ENCODE data around the gene SNAPIN. TPM values are rescaled to one million over a fixed set of nuclear protein-coding genes. Genes with fewer than 3 reads are reported as not detected.

The SNAPIN gene
- total and polyA plus RNA-seq, 9 of the 15 experiments (the other 6 are each of a cell fraction or from before 2014, with no cell fraction given), result 11.2 to 43.9 (median 32.3) TPM

GRCh38 chr1:153612755-153613331 lies 45.7 kb upstream of the SNAPIN start, which contains the start of gene S100A16:
TSS of gene S100A16 (minus strand) at chr1:153613137. CDS start at chr1:153608151, 4,986 bp downstream.
- ATAC-seq, result peak; percentile 8; the same call in 2 of the 3 replicates
- H3K27ac ChIP-seq (ENCODE audit: extremely low read depth, low read depth, low read length), result no peak within 1 kb of the TSS
- POLR2A ChIA-PET, result interaction anchor here (0.6 to 2.0 kb wide), 6 partner anchors 14 to 749 kb away, joined by 3 to 17 read pairs (median 3); partner anchors contain the start of genes CHTOP and S100A13
- H3K36me3 ChIP-seq (ENCODE audit: control insufficient read depth, insufficient read depth, low read length), result no peaks in the 10 kb centered on the region
- H3K27me3 ChIP-seq (ENCODE audit: control insufficient read depth in 2 of 2, insufficient read depth in 2 of 2, low read length in 2 of 2), result no peaks in the 10 kb centered on the region
- no TSS peak for BruUV-seq (replicated peaks)
- peak in 2 of 4 experiments; percentile 48 to 49 for DNase-seq (ENCODE audit: extremely low read depth in 1 of 4, low spot score in 3 of 4)
- H3K9me1 ChIP-seq (ENCODE audit: control insufficient read depth, insufficient read depth, low read length), result peaks cover 6% of the 10 kb centered on the region
- no peak for FAIRE-seq
- no peak within 1 kb of the TSS for H2AFZ ChIP-seq (ENCODE audit: low read depth, low read length)
- H3K9me3 ChIP-seq (replicated peaks; ENCODE audit: control insufficient read depth, insufficient read depth, low read depth, low read length), result no peaks in the 10 kb centered on the region
- no peaks in the 10 kb centered on the region for H3K79me2 ChIP-seq (ENCODE audit: control insufficient read depth, insufficient read depth, low read length)
- no peak within 1 kb of the TSS for H3K4me2 ChIP-seq (ENCODE audit: insufficient read depth, low read length)
- H3K9ac ChIP-seq (ENCODE audit: insufficient read depth in 1 of 2, low read depth in 2 of 2, low read length in 2 of 2), result peak within 1 kb of the TSS in 1 of 2 experiments; percentile 59; a peak in 2 of 4 replicates
- in situ Hi-C loops (cut with MboI) (no loop called here), intact Hi-C loops (cut with micrococcal nuclease) (no loop called here)
- H4K20me1 ChIP-seq (replicated peaks; ENCODE audit: control insufficient read depth, insufficient read depth, low read length), result no peaks in the 10 kb centered on the region
- WGBS (ENCODE audit: insufficient coverage, low coverage, missing lambda C conversion rate), result 24% methylated on average over 6 of the region's 9 CpGs
- CTCF ChIA-PET (ENCODE audit: low intra/inter-chr PET ratio), result no interaction called here
- H3K4me3 ChIP-seq, result no peak within 1 kb of the TSS
- peaks cover 39 to 62% of the 10 kb centered on the region in 2 experiments for H3K4me1 ChIP-seq (replicated peaks in 1 of 2; ENCODE audit: control insufficient read depth in 2 of 2, insufficient read depth in 2 of 2, low read length in 2 of 2)
- no peak for TF ChIP-seq NFIX (CRISPR knock-in tag; IDR thresholded peaks at IDR 0.05; ENCODE audit: low read depth)
- peak; percentile 23; the same call in 1 of the 2 replicates for TF ChIP-seq PHF8 (IDR thresholded peaks at IDR 0.05; ENCODE audit: borderline replicate concordance, low read length)
- TF ChIP-seq ZNF584 (CRISPR knock-in tag; IDR thresholded peaks at IDR 0.05; ENCODE audit: low read depth), result no peak
- TF ChIP-seq BRD9 (IDR thresholded peaks at IDR 0.05; ENCODE audit: low read depth, partially characterized antibody), result no peak
- no peak for TF ChIP-seq ATF6 (CRISPR knock-in tag; IDR thresholded peaks at IDR 0.05)
- no peak for TF ChIP-seq THRAP3 (IDR thresholded peaks at IDR 0.05; ENCODE audit: borderline replicate concordance)
- no peak for TF ChIP-seq RBM25 (IDR thresholded peaks at IDR 0.05; ENCODE audit: low read depth, low read length, severe bottlenecking)
- no peak for TF ChIP-seq KLF13 (tag; IDR thresholded peaks at IDR 0.05; ENCODE audit: borderline replicate concordance, low read depth)
- TF ChIP-seq, protein P1, sequence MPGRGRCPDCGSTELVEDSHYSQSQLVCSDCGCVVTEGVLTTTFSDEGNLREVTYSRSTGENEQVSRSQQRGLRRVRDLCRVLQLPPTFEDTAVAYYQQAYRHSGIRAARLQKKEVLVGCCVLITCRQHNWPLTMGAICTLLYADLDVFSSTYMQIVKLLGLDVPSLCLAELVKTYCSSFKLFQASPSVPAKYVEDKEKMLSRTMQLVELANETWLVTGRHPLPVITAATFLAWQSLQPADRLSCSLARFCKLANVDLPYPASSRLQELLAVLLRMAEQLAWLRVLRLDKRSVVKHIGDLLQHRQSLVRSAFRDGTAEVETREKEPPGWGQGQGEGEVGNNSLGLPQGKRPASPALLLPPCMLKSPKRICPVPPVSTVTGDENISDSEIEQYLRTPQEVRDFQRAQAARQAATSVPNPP (IDR thresholded peaks at IDR 0.05; ENCODE audit: borderline replicate concordance, insufficient read depth, insufficient read length), result no peak
- TF ChIP-seq, protein P2, sequence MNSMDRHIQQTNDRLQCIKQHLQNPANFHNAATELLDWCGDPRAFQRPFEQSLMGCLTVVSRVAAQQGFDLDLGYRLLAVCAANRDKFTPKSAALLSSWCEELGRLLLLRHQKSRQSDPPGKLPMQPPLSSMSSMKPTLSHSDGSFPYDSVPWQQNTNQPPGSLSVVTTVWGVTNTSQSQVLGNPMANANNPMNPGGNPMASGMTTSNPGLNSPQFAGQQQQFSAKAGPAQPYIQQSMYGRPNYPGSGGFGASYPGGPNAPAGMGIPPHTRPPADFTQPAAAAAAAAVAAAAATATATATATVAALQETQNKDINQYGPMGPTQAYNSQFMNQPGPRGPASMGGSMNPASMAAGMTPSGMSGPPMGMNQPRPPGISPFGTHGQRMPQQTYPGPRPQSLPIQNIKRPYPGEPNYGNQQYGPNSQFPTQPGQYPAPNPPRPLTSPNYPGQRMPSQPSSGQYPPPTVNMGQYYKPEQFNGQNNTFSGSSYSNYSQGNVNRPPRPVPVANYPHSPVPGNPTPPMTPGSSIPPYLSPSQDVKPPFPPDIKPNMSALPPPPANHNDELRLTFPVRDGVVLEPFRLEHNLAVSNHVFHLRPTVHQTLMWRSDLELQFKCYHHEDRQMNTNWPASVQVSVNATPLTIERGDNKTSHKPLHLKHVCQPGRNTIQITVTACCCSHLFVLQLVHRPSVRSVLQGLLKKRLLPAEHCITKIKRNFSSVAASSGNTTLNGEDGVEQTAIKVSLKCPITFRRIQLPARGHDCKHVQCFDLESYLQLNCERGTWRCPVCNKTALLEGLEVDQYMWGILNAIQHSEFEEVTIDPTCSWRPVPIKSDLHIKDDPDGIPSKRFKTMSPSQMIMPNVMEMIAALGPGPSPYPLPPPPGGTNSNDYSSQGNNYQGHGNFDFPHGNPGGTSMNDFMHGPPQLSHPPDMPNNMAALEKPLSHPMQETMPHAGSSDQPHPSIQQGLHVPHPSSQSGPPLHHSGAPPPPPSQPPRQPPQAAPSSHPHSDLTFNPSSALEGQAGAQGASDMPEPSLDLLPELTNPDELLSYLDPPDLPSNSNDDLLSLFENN (IDR thresholded peaks at IDR 0.05; ENCODE audit: low read depth in 2 of 2, low read length in 2 of 2), result no peak
- TF ChIP-seq, protein P3, sequence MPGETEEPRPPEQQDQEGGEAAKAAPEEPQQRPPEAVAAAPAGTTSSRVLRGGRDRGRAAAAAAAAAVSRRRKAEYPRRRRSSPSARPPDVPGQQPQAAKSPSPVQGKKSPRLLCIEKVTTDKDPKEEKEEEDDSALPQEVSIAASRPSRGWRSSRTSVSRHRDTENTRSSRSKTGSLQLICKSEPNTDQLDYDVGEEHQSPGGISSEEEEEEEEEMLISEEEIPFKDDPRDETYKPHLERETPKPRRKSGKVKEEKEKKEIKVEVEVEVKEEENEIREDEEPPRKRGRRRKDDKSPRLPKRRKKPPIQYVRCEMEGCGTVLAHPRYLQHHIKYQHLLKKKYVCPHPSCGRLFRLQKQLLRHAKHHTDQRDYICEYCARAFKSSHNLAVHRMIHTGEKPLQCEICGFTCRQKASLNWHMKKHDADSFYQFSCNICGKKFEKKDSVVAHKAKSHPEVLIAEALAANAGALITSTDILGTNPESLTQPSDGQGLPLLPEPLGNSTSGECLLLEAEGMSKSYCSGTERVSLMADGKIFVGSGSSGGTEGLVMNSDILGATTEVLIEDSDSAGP (CRISPR knock-in tag; IDR thresholded peaks at IDR 0.05), result 0 out of 2 replicates have a peak, but pooled peaks have one; percentile 55

Measured in K562 (cell line).